Peyer's patch (tissue), 4 donors: ENCODE data around the gene RPL18.

Experiments
- CTCF ChIP-seq, 6 experiments: fragments of 450-650 bp in 4 of 6; fragments of 200-600 bp in 2 of 6; sonication (generic) in 1 of 6; IDR thresholded peaks; one replicate each; pipeline ENCODE4 v1.5.1; 2017 to 2019; ENCODE audit warnings: antibody characterized with exemption in 6 of 6, mild to moderate bottlenecking in 3 of 6, moderate library complexity in 1 of 6
- POLR2A ChIP-seq, 2 donors: fragments of 450-650 bp; IDR thresholded peaks; one replicate each; pipeline ENCODE4 v1.5.1; 2017; ENCODE audit warnings: antibody characterized with exemption in 2 of 2, mild to moderate bottlenecking in 2 of 2, moderate library complexity in 2 of 2

- no peak for TF ChIP-seq CTCF (IDR thresholded peaks at IDR 0.05)
- no peak for TF ChIP-seq POLR2A (IDR thresholded peaks at IDR 0.05)
These were observed 36.8 kb downstream of the RPL18 start for GRCh38 chr19:48582168-48582567.
